Mucosa of rectum (tissue), 2 donors: ENCODE measurements around the gene SFXN2.
"Not testable (repeated sequence)": the region's sequence is repeated elsewhere in the genome, so short reads cannot be mapped to it uniquely, and the experiment has no call there.

ENCODE experiments used
- H3K27ac ChIP-seq, 2 donors: one replicate each; pipeline ENCODE4 v1.7.0; 2013; ENCODE audit warnings: inconsistent platforms in 2 of 2, low read depth in 2 of 2, low read length in 2 of 2
- H3K27me3 ChIP-seq, 2 donors: one replicate each; pipeline ENCODE4 v1.7.0; 2013; ENCODE audit warnings: low read length in 2 of 2; ENCODE audit not compliant: control insufficient read depth in 2 of 2, insufficient read depth in 2 of 2
- H3K36me3 ChIP-seq, 2 donors: one replicate each; pipeline ENCODE4 v1.7.0; 2013; ENCODE audit warnings: low read length in 2 of 2; ENCODE audit not compliant: control insufficient read depth in 2 of 2, insufficient read depth in 2 of 2
- H3K4me1 ChIP-seq, 2 donors: one replicate each; pipeline ENCODE4 v1.7.0; 2013; ENCODE audit warnings: low read length in 2 of 2, mild to moderate bottlenecking in 1 of 2; ENCODE audit not compliant: control insufficient read depth in 2 of 2, insufficient read depth in 2 of 2
- H3K4me3 ChIP-seq, 2 donors: one replicate each; pipeline ENCODE4 v1.7.0; 2013; ENCODE audit warnings: low read length in 2 of 2
- H3K9ac ChIP-seq, 2 donors: one replicate each; pipeline ENCODE4 v1.7.0; 2013; ENCODE audit warnings: low read length in 2 of 2, low read depth in 1 of 2, mild to moderate bottlenecking in 1 of 2
- H3K9me3 ChIP-seq, 2 donors: one replicate each; pipeline ENCODE4 v1.7.0; 2013; ENCODE audit warnings: low read length in 2 of 2; ENCODE audit not compliant: control insufficient read depth in 2 of 2
- donor health status: healthy.
- donor health status: Normal muscosa, but diverticular disease.

Gene SFXN2

GRCh38 chr10:102681696-102682095 is 32.7 kb upstream of the SFXN2 start:
- Histone ChIP-seq H3K4me3 (no peak overlapping the region), H3K9me3 (no peaks in the 10 kb centered on the region), H3K9ac (no peak overlapping the region), H3K36me3 (peaks cover 4 to 6% of the 10 kb centered on the region in 2 donors), H3K27me3 (no peaks in the 10 kb centered on the region), H3K4me1 (peaks cover 3 to 13% of the 10 kb centered on the region in 2 donors), H3K27ac (no peak overlapping the region)

- peaks cover 0 to 7% of the 10 kb centered on the region in 2 donors for H3K4me1 ChIP-seq
- no peak overlapping the region for H3K4me3 ChIP-seq
- no peaks in the 10 kb centered on the region for H3K27me3 ChIP-seq
- H3K9me3 ChIP-seq: no peaks in the 10 kb centered on the region
- H3K36me3 ChIP-seq: peaks cover 4 to 6% of the 10 kb centered on the region in 2 donors
- H3K27ac ChIP-seq: no peak overlapping the region
- H3K9ac ChIP-seq: no peak overlapping the region
Measured at GRCh38 chr10:102682416-102682815, 32.0 kb upstream of the SFXN2 start.

- H3K27ac ChIP-seq: no peak overlapping the region
- no peaks in the 10 kb centered on the region for H3K27me3 ChIP-seq
- no peaks in the 10 kb centered on the region for H3K9me3 ChIP-seq
- peaks cover 0 to 7% of the 10 kb centered on the region in 2 donors for H3K4me1 ChIP-seq
- H3K9ac ChIP-seq: no peak overlapping the region
- peaks cover 4 to 6% of the 10 kb centered on the region in 2 donors for H3K36me3 ChIP-seq
- no peak overlapping the region for H3K4me3 ChIP-seq
Measured at GRCh38 chr10:102682981-102683380, 31.5 kb upstream of the SFXN2 start.

GRCh38 chr10:102683736-102684135 is 30.7 kb upstream of the SFXN2 start:
- H3K36me3 ChIP-seq: peaks cover 4 to 6% of the 10 kb centered on the region in 2 donors
- no peak overlapping the region for H3K27ac ChIP-seq
- H3K9me3 ChIP-seq: no peaks in the 10 kb centered on the region
- peaks cover 0 to 5% of the 10 kb centered on the region in 2 donors for H3K4me1 ChIP-seq
- no peak overlapping the region for H3K9ac ChIP-seq
- no peaks in the 10 kb centered on the region for H3K27me3 ChIP-seq
- H3K4me3 ChIP-seq: no peak overlapping the region

GRCh38 chr10:102691285-102692066 is 23.0 kb upstream of the SFXN2 start:
- no peak overlapping the region for H3K4me3 ChIP-seq
- H3K36me3 ChIP-seq: peaks cover 0 to 3% of the 10 kb centered on the region in 2 donors
- no peak overlapping the region for H3K9ac ChIP-seq
- H3K4me1 ChIP-seq: no peaks in the 10 kb centered on the region
- H3K9me3 ChIP-seq: no peaks in the 10 kb centered on the region
- no peak overlapping the region for H3K27ac ChIP-seq
- no peaks in the 10 kb centered on the region for H3K27me3 ChIP-seq

- H3K27ac ChIP-seq, H3K9ac ChIP-seq, H3K4me1 ChIP-seq, H3K27me3 ChIP-seq, H3K4me3 ChIP-seq, H3K9me3 ChIP-seq: not testable (repeated sequence)
- peaks cover 12 to 19% of the 10 kb centered on the region in 2 donors for H3K36me3 ChIP-seq
Measured at GRCh38 chr10:102695401-102695800, 19.0 kb upstream of the SFXN2 start.

GRCh38 chr10:102696736-102697135 is 17.7 kb upstream of the SFXN2 start:
- Histone ChIP-seq H3K27ac (no peak overlapping the region), H3K9me3 (no peaks in the 10 kb centered on the region), H3K4me1 (no peaks in the 10 kb centered on the region), H3K27me3 (no peaks in the 10 kb centered on the region), H3K9ac (no peak overlapping the region), H3K4me3 (no peak overlapping the region), H3K36me3 (peaks cover 12 to 19% of the 10 kb centered on the region in 2 donors)

GRCh38 chr10:102698894-102699293 is 15.5 kb upstream of the SFXN2 start:
- Histone ChIP-seq H3K4me1 (no peaks in the 10 kb centered on the region), H3K27me3 (no peaks in the 10 kb centered on the region), H3K27ac (no peak overlapping the region), H3K9me3 (no peaks in the 10 kb centered on the region), H3K4me3 (no peak overlapping the region), H3K36me3 (peaks cover 12 to 17% of the 10 kb centered on the region in 2 donors), H3K9ac (no peak overlapping the region)

- Histone ChIP-seq H3K4me1 (no peaks in the 10 kb centered on the region), H3K9me3 (no peaks in the 10 kb centered on the region), H3K36me3 (peaks cover 12 to 20% of the 10 kb centered on the region in 2 donors), H3K4me3 (no peak overlapping the region), H3K27ac (no peak overlapping the region), H3K9ac (no peak overlapping the region), H3K27me3 (no peaks in the 10 kb centered on the region)
Measured at GRCh38 chr10:102701272-102701671, 13.2 kb upstream of the SFXN2 start.

- Histone ChIP-seq H3K4me3 (no peak overlapping the region), H3K9me3 (no peaks in the 10 kb centered on the region), H3K27me3 (no peaks in the 10 kb centered on the region), H3K4me1 (no peaks in the 10 kb centered on the region), H3K27ac (no peak overlapping the region), H3K9ac (no peak overlapping the region), H3K36me3 (peaks cover 9 to 20% of the 10 kb centered on the region in 2 donors)
Measured at GRCh38 chr10:102701796-102702195, 12.6 kb upstream of the SFXN2 start.
